GM23338 (cell line): Measurements from ENCODE around the gene LUC7L.

Source experiments
- EZH2 ChIP-seq: fragments of 200-600 bp; sonication (generic); IDR thresholded peaks from one replicate; pipeline ENCODE4 v1.8.0; 2017; ENCODE audit warnings: antibody characterized with exemption, mild to moderate bottlenecking, low read depth; ENCODE audit not compliant: unreplicated experiment
- STAT1 ChIP-seq: IDR thresholded peaks from one replicate; pipeline ENCODE4 v1.6.1; 2016; ENCODE audit warnings: antibody characterized with exemption; ENCODE audit not compliant: unreplicated experiment
- ZNF114 ChIP-seq: fragments of 250-450 bp; sonication (Bioruptor Pico); IDR thresholded peaks from 2 replicates; pipeline ENCODE4 v1.5.0; 2020; ENCODE audit warnings: mild to moderate bottlenecking, moderate library complexity
- TF ChIP-seq, protein P1 (sequence below): IDR thresholded peaks from one replicate; pipeline ENCODE4 v1.6.1; 2018; ENCODE audit warnings: antibody characterized with exemption; ENCODE audit not compliant: unreplicated experiment
- TF ChIP-seq, protein P2 (sequence below), 2 experiments: fragments of 200-600 bp in 1 of 2; sonication (generic) in 1 of 2; conservative IDR thresholded peaks; 2 replicates each; pipeline versions ENCODE4 v1.5.1 to v1.6.1; 2016 to 2017; ENCODE audit warnings: antibody characterized with exemption in 2 of 2, low read depth in 2 of 2, mild to moderate bottlenecking in 2 of 2, moderate library complexity in 1 of 2

DNA sequence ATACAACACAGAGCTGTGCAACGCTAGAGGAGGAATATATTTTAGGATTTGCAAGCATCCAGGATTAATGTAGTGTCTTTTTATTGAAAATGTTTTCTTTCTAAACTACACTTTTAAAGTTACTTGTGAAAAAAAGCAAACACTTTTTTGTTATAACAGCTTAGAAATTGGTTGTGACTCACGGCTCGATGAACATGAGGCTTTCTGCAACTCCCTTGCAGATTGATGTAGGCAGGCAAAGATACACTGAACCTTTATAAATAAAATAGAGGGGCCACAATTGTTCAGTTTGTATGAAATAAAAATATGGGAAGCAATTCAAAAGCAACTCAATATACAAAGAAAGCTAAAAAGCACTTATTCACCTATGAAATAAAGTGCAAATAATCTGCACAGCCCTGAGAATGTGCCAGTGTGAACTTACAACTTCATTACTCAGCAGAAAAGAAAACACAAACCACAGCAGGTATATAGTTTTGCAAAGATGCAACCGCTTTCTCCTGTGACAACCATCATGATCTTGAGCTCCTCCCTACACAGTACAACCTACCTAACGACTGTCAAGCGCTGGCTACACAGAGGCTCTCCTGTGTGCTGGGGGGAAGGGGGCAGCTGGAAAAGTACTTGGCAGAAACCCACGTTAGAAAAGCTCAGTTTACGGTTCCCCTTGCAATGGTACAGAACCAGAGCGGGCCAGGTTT lies 948 bp downstream of the LUC7L start:
- TF ChIP-seq, protein P1, sequence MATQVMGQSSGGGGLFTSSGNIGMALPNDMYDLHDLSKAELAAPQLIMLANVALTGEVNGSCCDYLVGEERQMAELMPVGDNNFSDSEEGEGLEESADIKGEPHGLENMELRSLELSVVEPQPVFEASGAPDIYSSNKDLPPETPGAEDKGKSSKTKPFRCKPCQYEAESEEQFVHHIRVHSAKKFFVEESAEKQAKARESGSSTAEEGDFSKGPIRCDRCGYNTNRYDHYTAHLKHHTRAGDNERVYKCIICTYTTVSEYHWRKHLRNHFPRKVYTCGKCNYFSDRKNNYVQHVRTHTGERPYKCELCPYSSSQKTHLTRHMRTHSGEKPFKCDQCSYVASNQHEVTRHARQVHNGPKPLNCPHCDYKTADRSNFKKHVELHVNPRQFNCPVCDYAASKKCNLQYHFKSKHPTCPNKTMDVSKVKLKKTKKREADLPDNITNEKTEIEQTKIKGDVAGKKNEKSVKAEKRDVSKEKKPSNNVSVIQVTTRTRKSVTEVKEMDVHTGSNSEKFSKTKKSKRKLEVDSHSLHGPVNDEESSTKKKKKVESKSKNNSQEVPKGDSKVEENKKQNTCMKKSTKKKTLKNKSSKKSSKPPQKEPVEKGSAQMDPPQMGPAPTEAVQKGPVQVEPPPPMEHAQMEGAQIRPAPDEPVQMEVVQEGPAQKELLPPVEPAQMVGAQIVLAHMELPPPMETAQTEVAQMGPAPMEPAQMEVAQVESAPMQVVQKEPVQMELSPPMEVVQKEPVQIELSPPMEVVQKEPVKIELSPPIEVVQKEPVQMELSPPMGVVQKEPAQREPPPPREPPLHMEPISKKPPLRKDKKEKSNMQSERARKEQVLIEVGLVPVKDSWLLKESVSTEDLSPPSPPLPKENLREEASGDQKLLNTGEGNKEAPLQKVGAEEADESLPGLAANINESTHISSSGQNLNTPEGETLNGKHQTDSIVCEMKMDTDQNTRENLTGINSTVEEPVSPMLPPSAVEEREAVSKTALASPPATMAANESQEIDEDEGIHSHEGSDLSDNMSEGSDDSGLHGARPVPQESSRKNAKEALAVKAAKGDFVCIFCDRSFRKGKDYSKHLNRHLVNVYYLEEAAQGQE = no peak
- TF ChIP-seq ZNF114 (CRISPR knock-in tag) = no peak
- TF ChIP-seq, protein P2, sequence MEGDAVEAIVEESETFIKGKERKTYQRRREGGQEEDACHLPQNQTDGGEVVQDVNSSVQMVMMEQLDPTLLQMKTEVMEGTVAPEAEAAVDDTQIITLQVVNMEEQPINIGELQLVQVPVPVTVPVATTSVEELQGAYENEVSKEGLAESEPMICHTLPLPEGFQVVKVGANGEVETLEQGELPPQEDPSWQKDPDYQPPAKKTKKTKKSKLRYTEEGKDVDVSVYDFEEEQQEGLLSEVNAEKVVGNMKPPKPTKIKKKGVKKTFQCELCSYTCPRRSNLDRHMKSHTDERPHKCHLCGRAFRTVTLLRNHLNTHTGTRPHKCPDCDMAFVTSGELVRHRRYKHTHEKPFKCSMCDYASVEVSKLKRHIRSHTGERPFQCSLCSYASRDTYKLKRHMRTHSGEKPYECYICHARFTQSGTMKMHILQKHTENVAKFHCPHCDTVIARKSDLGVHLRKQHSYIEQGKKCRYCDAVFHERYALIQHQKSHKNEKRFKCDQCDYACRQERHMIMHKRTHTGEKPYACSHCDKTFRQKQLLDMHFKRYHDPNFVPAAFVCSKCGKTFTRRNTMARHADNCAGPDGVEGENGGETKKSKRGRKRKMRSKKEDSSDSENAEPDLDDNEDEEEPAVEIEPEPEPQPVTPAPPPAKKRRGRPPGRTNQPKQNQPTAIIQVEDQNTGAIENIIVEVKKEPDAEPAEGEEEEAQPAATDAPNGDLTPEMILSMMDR (conservative IDR thresholded peaks at IDR 0.05; ENCODE audit: low read depth in 2 of 2) = no peak
- no peak for TF ChIP-seq EZH2
- TF ChIP-seq STAT1 = no peak
